Measurements from ENCODE around the gene ACOT9.
"Not testable (repeated sequence)": the region's sequence is repeated elsewhere in the genome, so short reads cannot be mapped to it uniquely, and the experiment has no call there.

The ACOT9 gene

GRCh38 chrX:23765449-23765848 is 22.4 kb upstream of the ACOT9 start:
- no peak overlapping the region for H3K4me3 ChIP-seq (ENCODE audit: low read depth in 1 of 2, low read length in 2 of 2)
- H3K27me3 ChIP-seq (ENCODE audit: low read depth, low read length), result no peaks in the 10 kb centered on the region
- H3K36me3 ChIP-seq (ENCODE audit: control insufficient read depth in 1 of 2, insufficient read depth in 2 of 2, low read length in 2 of 2), result no peaks in the 10 kb centered on the region
- no peak overlapping the region for H3K27ac ChIP-seq (ENCODE audit: low read length)
- H3K4me1 ChIP-seq (ENCODE audit: control insufficient read depth in 1 of 2, insufficient read depth in 2 of 2, low read length in 2 of 2), result no peaks in the 10 kb centered on the region
- no peaks in the 10 kb centered on the region for H3K9me3 ChIP-seq (ENCODE audit: control insufficient read depth in 1 of 2, low read length in 2 of 2)

GRCh38 chrX:23764188-23764984 is 21.3 kb upstream of the ACOT9 start:
- Histone ChIP-seq H3K4me3 (ENCODE audit: low read depth in 1 of 2, low read length in 2 of 2) (no peak overlapping the region), H3K36me3 (ENCODE audit: control insufficient read depth in 1 of 2, insufficient read depth in 2 of 2, low read length in 2 of 2) (no peaks in the 10 kb centered on the region), H3K27me3 (ENCODE audit: low read depth, low read length) (no peaks in the 10 kb centered on the region), H3K9me3 (ENCODE audit: control insufficient read depth in 1 of 2, low read length in 2 of 2) (no peaks in the 10 kb centered on the region), H3K27ac (ENCODE audit: low read length) (no peak overlapping the region), H3K4me1 (ENCODE audit: control insufficient read depth in 1 of 2, insufficient read depth in 2 of 2, low read length in 2 of 2) (no peaks in the 10 kb centered on the region)

GRCh38 chrX:23759821-23760220 is 16.7 kb upstream of the ACOT9 start:
- Histone ChIP-seq H3K27me3 (ENCODE audit: low read depth, low read length) (no peaks in the 10 kb centered on the region), H3K4me3 (ENCODE audit: low read depth in 1 of 2, low read length in 2 of 2) (no peak overlapping the region), H3K27ac (ENCODE audit: low read length) (no peak overlapping the region)

GRCh38 chrX:23756165-23756564 is 13.1 kb upstream of the ACOT9 start:
- Histone ChIP-seq H3K27ac (ENCODE audit: low read length) (no peak overlapping the region), H3K27me3 (ENCODE audit: low read depth, low read length) (no peaks in the 10 kb centered on the region), H3K9me3 (ENCODE audit: control insufficient read depth in 1 of 2, low read length in 2 of 2) (no peaks in the 10 kb centered on the region), H3K4me3 (ENCODE audit: low read depth in 1 of 2, low read length in 2 of 2) (no peak overlapping the region), H3K4me1 (ENCODE audit: control insufficient read depth in 1 of 2, insufficient read depth in 2 of 2, low read length in 2 of 2) (no peaks in the 10 kb centered on the region), H3K36me3 (ENCODE audit: control insufficient read depth in 1 of 2, insufficient read depth in 2 of 2, low read length in 2 of 2) (no peaks in the 10 kb centered on the region)

More at GRCh38 chrX:23759821-23760220, 16.7 kb upstream of the ACOT9 start:
- H3K36me3 ChIP-seq (ENCODE audit: control insufficient read depth in 1 of 2, insufficient read depth in 2 of 2, low read length in 2 of 2), result no peaks in the 10 kb centered on the region
- H3K9me3 ChIP-seq (ENCODE audit: control insufficient read depth in 1 of 2, low read length in 2 of 2), result no peaks in the 10 kb centered on the region
- no peaks in the 10 kb centered on the region for H3K4me1 ChIP-seq (ENCODE audit: control insufficient read depth in 1 of 2, insufficient read depth in 2 of 2, low read length in 2 of 2)

GRCh38 chrX:23754664-23755063 is 11.6 kb upstream of the ACOT9 start:
- Histone ChIP-seq H3K9me3 (ENCODE audit: control insufficient read depth in 1 of 2, low read length in 2 of 2) (no peaks in the 10 kb centered on the region), H3K36me3 (ENCODE audit: control insufficient read depth in 1 of 2, insufficient read depth in 2 of 2, low read length in 2 of 2) (no peaks in the 10 kb centered on the region)

GRCh38 chrX:23752740-23753415 is 9.8 kb upstream of the ACOT9 start:
- no peak overlapping the region for H3K4me3 ChIP-seq (ENCODE audit: low read depth in 1 of 2, low read length in 2 of 2)
- H3K27me3 ChIP-seq (ENCODE audit: low read depth, low read length), result no peaks in the 10 kb centered on the region
- no peaks in the 10 kb centered on the region for H3K4me1 ChIP-seq (ENCODE audit: control insufficient read depth in 1 of 2, insufficient read depth in 2 of 2, low read length in 2 of 2)
- H3K9me3 ChIP-seq (ENCODE audit: control insufficient read depth in 1 of 2, low read length in 2 of 2), result no peaks in the 10 kb centered on the region
- no peak overlapping the region for H3K27ac ChIP-seq (ENCODE audit: low read length)
- no peaks in the 10 kb centered on the region for H3K36me3 ChIP-seq (ENCODE audit: control insufficient read depth in 1 of 2, insufficient read depth in 2 of 2, low read length in 2 of 2)

More at GRCh38 chrX:23754664-23755063, 11.6 kb upstream of the ACOT9 start:
- Histone ChIP-seq H3K27ac (ENCODE audit: low read length) (no peak overlapping the region), H3K4me1 (ENCODE audit: control insufficient read depth in 1 of 2, insufficient read depth in 2 of 2, low read length in 2 of 2) (no peaks in the 10 kb centered on the region), H3K4me3 (ENCODE audit: low read depth in 1 of 2, low read length in 2 of 2) (no peak overlapping the region), H3K27me3 (ENCODE audit: low read depth, low read length) (no peaks in the 10 kb centered on the region)

GRCh38 chrX:23749576-23749975 is 6.5 kb upstream of the ACOT9 start:
- Histone ChIP-seq H3K27me3 (ENCODE audit: low read depth, low read length) (no peaks in the 10 kb centered on the region), H3K27ac (ENCODE audit: low read length) (no peak overlapping the region), H3K36me3 (ENCODE audit: control insufficient read depth in 1 of 2, insufficient read depth in 2 of 2, low read length in 2 of 2) (no peaks in the 10 kb centered on the region), H3K9me3 (ENCODE audit: control insufficient read depth in 1 of 2, low read length in 2 of 2) (no peaks in the 10 kb centered on the region), H3K4me1 (ENCODE audit: control insufficient read depth in 1 of 2, insufficient read depth in 2 of 2, low read length in 2 of 2) (no peaks in the 10 kb centered on the region), H3K4me3 (ENCODE audit: low read depth in 1 of 2, low read length in 2 of 2) (no peak overlapping the region)

- Histone ChIP-seq H3K27ac (ENCODE audit: low read length) (no peak overlapping the region), H3K36me3 (ENCODE audit: control insufficient read depth in 1 of 2, insufficient read depth in 2 of 2, low read length in 2 of 2) (no peaks in the 10 kb centered on the region), H3K4me3 (ENCODE audit: low read depth in 1 of 2, low read length in 2 of 2) (no peak overlapping the region), H3K9me3 (ENCODE audit: control insufficient read depth in 1 of 2, low read length in 2 of 2) (no peaks in the 10 kb centered on the region), H3K4me1 (ENCODE audit: control insufficient read depth in 1 of 2, insufficient read depth in 2 of 2, low read length in 2 of 2) (no peaks in the 10 kb centered on the region), H3K27me3 (ENCODE audit: low read depth, low read length) (no peaks in the 10 kb centered on the region)
Observed at GRCh38 chrX:23749129-23749528, 6.1 kb upstream of the ACOT9 start.

GRCh38 chrX:23745786-23746185 is 2.7 kb upstream of the ACOT9 start:
- Histone ChIP-seq H3K27ac (ENCODE audit: low read length) (no peak overlapping the region), H3K4me3 (ENCODE audit: low read depth in 1 of 2, low read length in 2 of 2) (no peak overlapping the region), H3K4me1 (ENCODE audit: control insufficient read depth in 1 of 2, insufficient read depth in 2 of 2, low read length in 2 of 2) (no peaks in the 10 kb centered on the region), H3K27me3 (ENCODE audit: low read depth, low read length) (no peaks in the 10 kb centered on the region), H3K36me3 (ENCODE audit: control insufficient read depth in 1 of 2, insufficient read depth in 2 of 2, low read length in 2 of 2) (peaks cover 0 to 6% of the 10 kb centered on the region in 2 donors), H3K9me3 (ENCODE audit: control insufficient read depth in 1 of 2, low read length in 2 of 2) (no peaks in the 10 kb centered on the region)

- H3K4me1 ChIP-seq (ENCODE audit: control insufficient read depth in 1 of 2, insufficient read depth in 2 of 2, low read length in 2 of 2); H3K9me3 ChIP-seq (ENCODE audit: control insufficient read depth in 1 of 2, low read length in 2 of 2); H3K27ac ChIP-seq (ENCODE audit: low read length); H3K27me3 ChIP-seq (ENCODE audit: low read depth, low read length); H3K36me3 ChIP-seq (ENCODE audit: control insufficient read depth in 1 of 2, insufficient read depth in 2 of 2, low read length in 2 of 2): not testable (repeated sequence)
- H3K4me3 ChIP-seq (ENCODE audit: low read depth in 1 of 2, low read length in 2 of 2), result peak overlapping the region in 1 of 2 donors; percentile 72
Observed at GRCh38 chrX:23743623-23743971, 521 bp upstream of the ACOT9 start.

- peaks cover 0 to 6% of the 10 kb centered on the region in 2 donors for H3K36me3 ChIP-seq (ENCODE audit: control insufficient read depth in 1 of 2, insufficient read depth in 2 of 2, low read length in 2 of 2)
- no peaks in the 10 kb centered on the region for H3K27me3 ChIP-seq (ENCODE audit: low read depth, low read length)
- no peaks in the 10 kb centered on the region for H3K9me3 ChIP-seq (ENCODE audit: control insufficient read depth in 1 of 2, low read length in 2 of 2)
- H3K4me1 ChIP-seq (ENCODE audit: control insufficient read depth in 1 of 2, insufficient read depth in 2 of 2, low read length in 2 of 2), result peaks cover 0 to 4% of the 10 kb centered on the region in 2 donors
- H3K4me3 ChIP-seq (ENCODE audit: low read depth in 1 of 2, low read length in 2 of 2), result peak overlapping the region; percentile 72 to 82
- peak overlapping the region; percentile 93 for H3K27ac ChIP-seq (ENCODE audit: low read length)
Observed at GRCh38 chrX:23742174-23742696, 841 bp downstream of the ACOT9 start.

Measured in muscle layer of duodenum (tissue), 2 donors.